NCI-H1092 treated with DMSO at 0.1 percent for 48 hours (cell line): Measurements from ENCODE around the gene NKD1.

Experiments used
- DNase-seq: peaks from one replicate; lab custom pipeline; 2025; lab: John Stamatoyannopoulos, UW

Gene NKD1

DNA sequence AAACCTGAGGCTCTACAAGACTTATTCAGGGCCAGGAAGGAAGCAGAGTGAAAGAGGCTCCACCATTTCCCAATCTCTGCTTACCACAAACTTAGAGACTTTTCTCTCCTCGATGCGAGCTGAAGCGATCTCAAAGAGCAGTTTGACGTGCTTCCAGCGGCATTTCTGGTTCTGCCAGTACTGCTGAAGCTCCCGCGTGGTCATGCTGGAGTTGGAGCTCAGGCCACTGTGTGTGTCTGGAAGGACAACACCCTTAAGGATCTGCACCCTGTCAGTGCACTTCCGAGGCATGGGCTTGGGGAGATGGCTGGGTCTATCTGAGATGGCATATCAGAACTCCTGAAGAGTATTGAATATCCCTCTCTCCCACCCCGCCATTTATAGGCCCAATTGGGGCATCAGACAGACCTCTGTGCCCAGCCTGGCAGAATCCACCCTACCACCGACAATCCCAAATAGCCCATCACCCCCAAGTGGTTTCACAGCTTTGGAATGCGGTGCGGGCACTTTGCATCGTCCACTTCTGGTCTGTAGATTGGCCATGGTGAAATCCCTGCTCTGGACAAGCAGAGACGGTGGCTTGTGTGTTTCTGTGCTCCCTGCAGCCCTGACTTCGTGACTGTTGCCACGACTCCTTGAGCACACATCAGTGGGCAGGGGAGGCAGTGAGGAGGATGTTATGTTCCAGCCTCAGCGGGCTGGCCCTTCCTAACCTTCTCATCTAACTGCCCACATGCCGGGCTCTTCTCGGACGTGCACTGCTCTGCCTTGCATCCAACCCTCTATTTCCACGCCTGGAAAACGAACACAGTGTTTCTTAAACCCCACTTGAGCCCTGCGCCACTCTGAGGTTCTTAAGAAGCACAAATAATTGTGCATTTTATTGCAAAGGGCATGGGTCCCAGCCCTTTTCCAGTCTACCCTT lies 127.8 kb downstream of the NKD1 start:
- no peak for DNase-seq

DNA sequence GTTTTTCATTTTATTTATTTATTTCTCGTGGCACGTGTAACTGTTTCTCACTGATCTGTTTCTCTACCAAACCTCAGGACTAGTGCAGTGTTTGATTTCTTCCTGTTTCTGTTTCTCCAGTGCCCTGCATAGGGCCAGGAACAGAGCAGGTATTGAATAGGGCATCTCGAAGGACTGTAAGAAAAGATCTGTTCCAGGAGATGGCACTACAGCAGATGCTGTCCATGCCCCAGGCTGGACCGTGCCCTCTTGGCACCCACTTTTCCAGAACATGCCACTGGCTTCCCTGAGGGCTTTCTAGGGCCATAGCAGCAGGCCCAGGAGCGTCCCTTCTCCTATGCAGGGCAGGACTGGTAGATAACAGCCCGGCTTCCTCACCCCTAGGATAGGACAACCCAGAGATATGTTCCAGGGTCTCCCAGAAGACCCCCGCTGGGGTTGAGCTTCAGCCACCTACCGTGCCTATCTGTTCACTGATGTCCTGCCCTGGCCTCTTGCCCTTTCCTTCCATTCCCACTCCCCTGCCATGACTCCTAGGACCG lies 128.6 kb downstream of the NKD1 start:
- DNase-seq: no peak

DNA sequence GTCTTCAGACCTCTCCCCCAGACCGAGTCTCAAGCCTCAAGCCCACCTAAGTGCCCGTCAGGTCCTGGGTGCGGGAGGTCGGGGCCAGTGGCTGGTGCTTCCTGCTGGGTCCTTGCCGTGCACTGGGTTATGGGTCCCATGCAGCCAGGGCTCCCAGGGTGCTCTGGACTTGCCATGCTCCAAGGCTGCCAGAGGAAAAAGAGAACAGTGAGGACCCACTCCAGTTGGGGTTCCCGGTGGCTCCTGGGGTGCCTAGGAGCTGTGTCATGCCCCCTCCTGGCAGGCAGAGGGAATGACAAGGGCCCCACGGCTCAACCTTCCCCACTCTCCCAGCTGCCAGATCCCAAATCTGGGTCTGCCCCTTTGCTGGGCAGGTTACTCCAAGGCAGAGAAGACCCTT lies 129.2 kb downstream of the NKD1 start:
- no peak for DNase-seq

DNA sequence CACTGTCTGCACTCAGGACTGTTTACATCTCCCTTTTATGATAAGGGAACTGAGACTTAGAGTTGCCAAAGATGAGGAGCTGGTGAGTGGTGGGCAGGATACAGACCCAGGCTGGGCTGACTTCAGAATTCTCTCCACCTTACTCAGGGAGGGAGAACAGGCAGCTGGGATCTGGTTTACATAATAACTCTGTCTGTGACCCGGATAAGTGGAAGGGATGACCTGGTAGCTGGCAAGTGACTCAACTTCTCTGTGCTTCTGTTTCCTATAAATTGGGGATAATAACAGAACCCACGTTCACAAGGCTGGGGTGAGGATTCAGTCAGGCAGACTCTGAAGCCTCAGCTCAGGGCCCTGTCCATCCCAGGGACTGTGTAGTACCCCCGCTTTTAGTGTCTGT lies 130.3 kb downstream of the NKD1 start:
- no peak for DNase-seq

DNA sequence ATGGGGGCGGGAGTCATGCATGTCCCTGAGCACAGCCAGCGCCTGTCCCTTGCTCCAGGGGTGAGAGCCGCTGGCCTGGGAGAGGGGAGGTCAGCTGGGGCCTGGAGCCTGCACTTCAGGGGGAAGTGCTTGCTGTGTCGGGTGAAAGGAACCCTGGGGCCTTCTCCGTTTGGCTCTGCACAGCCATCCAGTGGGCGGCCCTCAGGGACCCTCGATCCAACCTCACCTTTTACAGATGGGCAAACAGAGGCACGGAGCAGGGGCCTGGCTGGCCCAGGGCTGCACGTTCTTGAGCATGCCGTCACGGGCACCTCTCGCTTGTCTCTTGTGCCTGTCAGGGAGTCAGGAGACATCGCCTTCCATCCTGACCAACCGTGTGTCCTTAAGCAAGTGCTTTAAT lies 131.1 kb downstream of the NKD1 start:
- DNase-seq: no peak

DNA sequence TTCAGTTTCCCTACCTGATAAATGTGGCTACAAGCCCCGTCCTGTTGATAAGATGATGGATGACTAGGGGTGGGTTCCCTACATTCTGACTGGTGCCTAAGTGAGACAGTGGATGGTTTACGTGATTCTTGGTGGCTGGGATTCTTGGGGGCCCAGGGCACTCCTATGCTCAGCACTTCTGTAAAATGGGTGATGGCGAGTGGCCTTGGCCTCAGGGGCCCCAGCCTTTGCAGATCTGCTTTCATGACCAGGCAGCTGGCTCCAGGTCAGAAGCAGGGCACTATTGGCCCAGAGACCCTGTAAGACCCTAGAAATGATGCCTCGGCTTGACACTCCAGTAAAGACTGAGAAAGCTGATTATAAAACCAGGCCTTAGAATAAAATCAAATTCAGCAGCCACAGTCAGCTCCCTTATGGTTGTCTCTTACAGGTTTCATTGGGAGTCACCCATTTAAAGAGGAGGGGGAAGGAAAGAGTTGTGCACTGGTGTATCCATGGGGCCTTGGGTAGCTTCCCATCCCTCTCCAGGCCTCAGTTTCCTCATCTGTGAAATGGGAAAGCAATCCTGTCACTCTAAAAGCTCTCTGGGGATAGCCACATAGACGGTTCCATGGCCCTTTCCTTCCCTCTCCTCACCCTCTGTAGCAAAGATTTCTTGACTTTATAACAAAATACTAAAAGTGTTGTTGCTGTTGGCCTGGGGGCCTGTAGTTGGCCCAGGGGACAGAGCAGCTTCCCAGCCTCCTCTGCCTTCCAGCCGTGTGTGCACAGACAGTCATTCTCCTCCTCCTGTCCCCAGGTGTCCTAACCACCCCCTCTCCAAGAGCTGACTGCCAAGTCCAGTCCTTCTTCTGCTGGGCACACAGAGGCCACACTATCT lies 131.7 kb downstream of the NKD1 start:
- no peak for DNase-seq

DNA sequence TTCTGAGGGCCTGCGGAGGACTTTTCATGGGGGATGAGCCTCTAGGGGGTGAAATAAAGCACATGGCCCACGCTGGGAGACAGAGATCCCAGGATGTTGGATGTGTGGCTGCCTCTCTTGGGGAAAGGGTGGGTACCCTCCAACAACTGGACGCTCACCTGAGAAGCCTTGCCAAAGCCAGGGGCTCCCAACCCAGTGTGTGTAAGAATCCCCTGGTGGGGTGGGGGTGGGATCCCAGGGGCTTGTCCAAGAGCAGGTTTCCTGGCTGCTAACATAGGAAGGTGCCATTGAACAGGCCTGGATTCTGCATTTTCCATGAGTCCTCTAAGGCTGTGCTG lies 132.3 kb downstream of the NKD1 start:
- no peak for DNase-seq

DNA sequence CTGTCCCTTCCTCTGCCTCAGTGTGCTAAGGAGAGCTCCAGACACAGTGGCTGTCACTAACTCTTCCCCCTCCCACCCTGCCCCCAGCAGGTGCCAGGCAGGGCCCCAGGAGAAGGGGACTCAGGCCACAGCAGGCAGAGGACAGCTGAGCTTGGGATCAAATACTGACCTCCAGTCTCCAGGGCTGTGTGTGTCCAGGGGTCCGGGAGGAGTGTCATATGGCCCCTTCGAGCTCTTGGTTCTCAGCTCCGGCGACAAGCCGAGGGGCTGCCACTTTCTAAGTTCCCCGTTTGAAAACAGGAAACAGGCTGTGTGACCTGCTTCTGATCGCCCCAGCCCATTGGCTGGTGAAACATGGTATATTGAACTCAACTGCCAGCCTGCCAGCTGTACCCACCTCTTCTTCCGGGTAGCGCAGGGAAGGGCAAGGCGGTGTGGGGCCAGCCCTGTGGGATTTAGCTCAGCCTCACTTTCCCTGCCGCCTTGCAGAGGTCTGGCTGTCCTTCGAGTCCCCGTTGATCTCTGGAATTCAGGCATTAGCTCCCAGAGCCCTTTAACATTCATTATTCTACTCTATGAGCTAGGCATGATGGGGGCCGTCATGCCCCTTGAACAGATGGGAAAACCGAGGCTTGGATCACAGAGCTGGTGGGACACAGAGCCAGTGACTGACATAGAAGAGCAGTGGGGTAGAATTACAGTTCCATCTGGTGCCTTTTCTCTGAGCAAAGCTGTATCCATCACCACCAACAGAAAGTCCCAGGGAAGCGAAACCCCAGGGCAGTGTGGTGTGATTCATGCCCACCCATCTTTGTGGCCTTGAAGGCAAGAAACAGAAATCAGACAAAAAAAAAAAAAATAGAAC lies 133.1 kb downstream of the NKD1 start, which contains the start of gene SNX20:
Gene SNX20 (minus strand): TSS at position 292 of the 865 bp plus-strand sequence. CDS start 3,786 bp downstream, outside the sequence.
- DNase-seq: no peak

DNA sequence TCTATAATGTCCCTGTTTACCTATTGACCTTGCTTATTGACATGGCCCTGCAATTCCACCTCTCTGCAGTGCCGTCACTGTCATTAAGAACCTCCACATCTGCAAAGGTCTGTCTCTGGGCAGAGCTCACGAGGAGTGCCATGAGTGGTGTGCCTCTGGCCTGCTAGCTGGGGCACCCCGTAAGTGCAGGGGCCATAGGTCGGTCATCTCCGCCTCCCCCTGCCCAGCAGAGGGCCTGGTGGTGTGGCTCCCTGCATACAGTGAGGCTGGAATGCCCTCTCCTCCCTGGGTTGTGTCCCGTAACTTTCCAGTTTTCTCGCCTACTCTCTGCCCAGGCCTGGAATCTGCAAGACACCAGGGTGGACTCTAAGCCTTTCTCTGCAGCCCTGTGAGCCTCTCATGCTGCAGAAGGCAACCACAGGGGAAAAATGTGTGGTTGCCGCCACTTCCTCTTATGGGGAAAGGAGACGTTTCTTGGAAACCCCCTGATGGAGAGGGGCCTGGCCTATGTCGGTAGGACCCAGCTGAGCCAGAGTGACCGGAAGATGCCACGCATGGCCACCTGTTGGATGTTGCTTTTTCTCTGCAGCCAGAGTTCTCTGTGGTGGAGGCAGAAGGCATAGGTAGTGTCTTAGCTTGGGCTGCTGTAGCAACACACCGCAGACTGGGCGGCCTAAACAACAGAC lies 135.6 kb downstream of the NKD1 start:
- DNase-seq: no peak

DNA sequence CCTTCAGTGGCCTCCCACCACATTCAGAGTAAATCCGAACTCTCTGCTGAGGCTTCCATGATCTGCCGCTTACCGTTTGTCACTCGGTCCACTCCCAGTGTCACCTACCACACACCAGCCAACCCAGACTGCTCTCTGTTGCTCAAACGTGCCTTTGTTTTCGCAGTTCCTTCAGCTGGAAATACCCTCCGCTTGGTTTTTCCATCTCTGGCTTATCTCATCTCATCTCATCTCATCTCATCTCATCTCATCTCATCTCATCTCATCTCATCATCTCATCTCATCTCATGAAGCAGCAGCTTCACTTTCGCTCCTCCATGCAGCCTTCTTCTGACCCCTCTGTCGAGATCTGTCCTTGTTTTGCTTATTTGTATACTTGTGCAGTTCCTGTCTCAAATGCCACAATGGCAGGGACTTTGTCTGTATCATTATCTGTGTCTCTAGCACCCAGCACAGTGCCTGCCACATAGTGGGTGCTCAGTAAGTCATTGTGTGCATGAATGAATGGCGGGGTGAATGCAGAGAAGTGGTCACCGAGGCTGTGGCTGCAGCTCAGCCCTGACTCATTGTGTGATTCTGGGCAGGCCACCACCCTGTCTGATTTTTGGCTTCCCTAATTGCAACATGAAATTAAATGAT lies 136.7 kb downstream of the NKD1 start:
- DNase-seq: no peak

DNA sequence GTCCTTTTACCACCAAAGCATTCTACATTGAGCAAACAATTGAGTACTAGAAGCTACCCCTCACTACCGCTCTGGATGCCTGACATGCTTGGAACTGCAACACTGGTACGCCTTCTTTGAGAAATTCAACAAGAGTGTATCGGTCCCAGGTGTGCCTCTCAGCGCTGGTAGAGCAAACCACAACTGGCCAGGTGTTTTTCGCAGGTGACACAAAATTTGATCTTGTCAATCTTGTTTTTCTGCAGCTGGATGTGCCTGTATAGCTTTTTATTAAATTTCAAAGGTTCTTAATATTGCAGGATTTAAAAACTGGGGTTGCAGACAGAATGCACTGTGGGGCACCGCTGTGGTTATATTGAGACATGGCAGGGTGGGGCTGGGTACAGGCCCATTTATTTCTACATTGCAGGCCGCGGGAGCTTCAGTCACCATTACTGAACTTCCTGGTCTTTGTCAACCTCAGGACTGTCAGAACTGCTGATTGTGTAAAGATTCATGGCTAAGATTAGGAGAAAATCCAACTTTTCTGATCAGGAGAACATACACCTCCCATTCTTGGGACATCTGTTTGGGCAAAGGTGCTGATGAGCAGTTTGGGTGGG lies 137.4 kb downstream of the NKD1 start:
- DNase-seq: no peak

DNA sequence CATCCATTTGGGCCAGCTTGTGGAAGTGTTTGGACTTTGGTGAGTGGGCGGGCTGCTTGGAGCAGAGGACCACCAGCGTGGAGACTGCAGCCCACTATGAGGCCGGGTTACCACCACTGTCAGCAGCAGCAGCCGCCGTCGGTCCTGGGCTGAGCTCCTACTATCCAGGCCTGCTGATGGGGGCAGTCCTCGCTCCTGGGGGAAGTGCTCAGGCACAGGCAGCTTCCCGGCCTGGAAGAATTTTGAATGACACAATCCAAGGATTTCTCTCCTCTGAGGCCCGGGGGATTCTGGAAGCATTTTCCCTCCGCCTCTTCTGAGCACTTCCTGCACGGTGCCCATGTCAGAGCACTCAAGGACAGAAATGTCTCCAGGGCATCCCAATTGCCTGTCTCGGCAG lies 139.9 kb downstream of the NKD1 start:
- DNase-seq: no peak

DNA sequence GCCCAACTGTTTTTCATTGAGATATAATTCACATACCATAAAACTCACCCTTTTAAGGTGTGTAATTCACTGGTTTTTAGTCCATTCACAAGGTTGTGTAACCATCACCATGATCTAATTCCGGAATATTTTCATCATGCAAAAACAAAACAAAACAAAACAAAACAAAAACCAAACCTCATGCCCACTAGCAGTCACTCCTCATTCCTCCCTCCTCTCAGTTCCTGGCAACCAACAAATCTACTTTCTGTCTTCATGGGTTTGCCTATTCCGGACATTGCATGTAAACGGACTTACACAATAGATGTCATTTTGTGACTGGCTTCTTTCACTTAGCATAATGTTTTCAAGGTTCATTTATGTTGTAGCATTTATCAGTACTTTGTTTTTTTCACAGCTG lies 140.7 kb downstream of the NKD1 start:
- no peak for DNase-seq

DNA sequence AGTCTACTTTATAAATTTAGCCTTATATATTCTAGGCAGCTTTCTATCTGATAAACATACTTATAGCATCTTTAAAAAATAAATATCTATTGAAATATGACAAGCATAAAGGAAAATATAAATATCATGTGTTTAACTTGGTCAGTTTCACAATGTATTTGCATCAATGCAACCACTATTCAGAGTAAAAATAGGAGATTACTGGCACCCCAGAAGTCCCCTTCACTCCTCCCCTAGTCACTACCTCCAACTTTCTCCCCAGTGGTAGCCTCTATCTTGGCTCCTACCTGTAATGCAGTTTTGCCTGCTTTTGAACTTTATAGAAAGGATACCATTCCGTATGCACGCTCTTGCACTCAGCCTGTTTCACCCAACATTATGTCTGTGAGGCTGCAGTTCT lies 142.0 kb downstream of the NKD1 start:
- no peak for DNase-seq

DNA sequence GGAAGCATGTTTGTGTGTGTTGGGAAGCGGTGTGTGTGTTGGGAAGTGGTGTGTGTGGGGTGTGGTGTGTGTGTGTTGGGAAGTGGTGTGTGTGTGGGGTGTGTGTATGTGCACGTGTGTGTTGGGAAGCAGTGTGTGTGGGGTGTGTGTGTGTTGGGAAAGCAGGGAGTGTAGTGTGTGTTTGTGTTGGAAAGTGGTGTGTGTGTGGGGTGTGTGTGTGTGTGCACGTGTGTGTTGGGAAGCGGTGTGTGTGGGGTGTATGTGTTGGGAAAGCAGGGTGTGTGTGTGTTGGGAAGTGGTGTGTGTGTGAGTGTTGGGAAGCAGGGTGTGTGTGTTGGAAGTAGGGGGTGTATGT lies 144.4 kb downstream of the NKD1 start:
- DNase-seq: no peak

DNA sequence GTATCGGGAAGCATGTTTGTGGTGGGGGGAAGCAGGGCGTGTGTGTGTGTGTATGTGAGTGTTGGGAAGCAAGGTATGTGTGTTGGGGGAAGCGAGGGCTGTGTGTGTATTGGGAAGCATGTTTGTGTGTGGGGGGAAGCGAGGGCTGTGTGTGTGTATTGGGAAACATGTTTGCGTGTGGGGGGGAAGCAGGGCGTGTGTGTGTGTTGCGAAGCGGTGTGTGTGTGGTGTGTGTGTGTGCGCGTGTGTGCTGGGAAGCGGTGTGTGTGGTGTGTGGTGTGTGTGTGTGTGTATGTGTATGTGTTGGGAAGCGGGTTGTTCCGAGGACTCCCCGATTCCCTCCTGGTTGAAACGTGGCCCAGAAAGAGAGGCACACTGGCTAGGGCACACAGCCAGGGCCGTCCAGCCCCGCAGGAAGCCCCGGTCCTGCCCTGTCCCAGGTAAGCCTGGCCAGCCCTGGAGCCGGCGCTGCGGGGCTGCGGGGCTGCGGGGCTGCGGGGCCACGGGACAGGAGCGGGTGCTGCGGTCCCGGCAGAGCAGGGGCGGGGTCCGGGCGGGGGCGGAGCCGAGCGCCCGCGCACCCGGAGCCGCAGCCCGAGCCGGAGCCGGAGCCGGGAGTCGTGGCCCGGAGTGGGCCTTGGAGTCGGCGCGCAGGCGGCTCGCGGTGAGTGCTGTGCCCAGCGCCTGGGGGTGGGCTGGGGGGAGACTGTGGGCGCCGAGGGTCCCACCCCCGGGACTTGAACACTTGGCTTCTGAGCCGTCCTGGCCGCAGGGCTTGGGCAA lies 145.0 kb downstream of the NKD1 start, which contains the start of gene NOD2:
Gene NOD2 (plus strand): TSS at position 608 of the 783 bp plus-strand sequence. CDS start 5,890 bp downstream, outside the sequence.
- DNase-seq: no peak

DNA sequence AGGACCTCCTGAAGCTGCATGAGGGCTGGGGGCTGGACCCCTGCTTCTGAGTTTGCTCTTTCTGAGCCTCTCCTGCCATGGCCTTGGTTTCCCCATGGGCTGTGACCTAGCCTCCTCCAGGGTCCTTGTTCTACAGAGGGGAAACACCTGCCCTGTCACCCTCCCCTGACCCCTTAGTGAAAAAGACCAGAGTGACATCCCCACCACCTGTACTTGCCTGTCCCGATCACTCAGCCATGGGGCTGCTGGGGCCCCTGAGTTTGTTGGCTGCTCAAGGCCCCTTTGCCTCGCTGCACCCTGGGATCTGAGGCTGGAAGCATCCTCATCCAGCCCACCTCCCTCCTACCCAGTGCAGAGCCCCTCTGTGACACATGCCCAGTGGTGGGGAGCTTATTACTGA lies 146.0 kb downstream of the NKD1 start:
- no peak for DNase-seq

DNA sequence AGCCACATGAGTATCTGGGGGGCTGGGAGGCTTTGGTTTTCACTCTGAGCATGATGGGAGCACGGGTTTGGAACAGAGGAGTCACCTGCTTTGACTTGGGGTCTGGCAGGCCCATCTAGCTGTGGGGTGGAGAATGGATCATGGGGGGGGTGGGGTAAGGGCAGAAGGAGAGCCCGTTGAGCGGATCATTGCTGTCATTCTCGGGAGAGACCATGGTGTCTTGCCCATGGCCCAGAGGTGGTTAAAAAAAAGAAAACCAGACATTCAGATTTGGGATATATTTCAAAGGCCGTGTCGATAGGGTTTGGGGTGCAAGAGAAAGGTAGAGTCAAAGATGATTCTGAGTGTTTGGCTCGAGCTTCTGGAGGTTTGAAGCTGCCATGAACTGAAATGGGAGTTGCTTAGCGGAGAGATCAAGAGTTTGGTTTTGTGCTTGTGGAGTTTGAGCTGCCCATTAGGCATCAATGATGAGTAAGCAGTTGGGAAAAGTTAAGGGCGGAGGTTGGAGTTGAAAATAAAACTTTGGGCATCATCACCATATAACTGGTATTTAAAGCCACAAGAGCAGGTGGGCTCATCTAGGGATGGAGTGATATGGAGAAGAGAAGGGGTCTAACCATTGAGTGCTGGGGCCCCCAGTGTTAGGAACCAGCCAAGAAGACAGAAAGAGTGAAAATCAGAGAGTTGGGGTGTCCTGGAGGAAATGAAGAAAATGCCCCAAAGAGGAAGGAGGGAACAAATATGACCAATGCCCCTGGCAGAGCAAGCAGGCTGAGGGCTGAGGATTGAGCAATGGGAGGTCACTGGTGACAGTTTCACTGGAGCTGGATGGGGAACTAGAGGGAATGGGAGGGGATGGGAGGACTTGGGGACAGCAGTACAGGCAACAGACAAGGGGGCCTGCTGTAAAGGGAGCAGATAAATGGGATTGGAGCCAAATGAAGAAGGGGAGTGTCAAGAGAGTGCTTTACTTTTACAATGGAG lies 147.1 kb downstream of the NKD1 start:
- DNase-seq: no peak
